Head of caudate nucleus (tissue), 42 donors: ENCODE measurements around the gene NPHP4.

Experiments used
- DNase-seq, 42 donors: peaks; one replicate each; pipeline versions ENCODE4 v3.0.0 to v3.0.0-alpha.2; 2020 to 2021; ENCODE audit warnings: mixed read lengths in 7 of 42
- intact Hi-C: fragments of 100-400 bp; cut with DNase I; formaldehyde crosslinking; loops from one replicate; pipeline ENCODE4 v1.15.0; 2022

NPHP4 gene

GRCh38 chr1:5913078-5913845, 79.0 kb downstream of the NPHP4 start:
- intact Hi-C loops: no loop called here
- peak in 4 of 42 donors; percentile 8 to 42 (median 24) for DNase-seq

GRCh38 chr1:5911871-5912271, 80.4 kb downstream of the NPHP4 start:
- intact Hi-C loops: no loop called here

GRCh38 chr1:5911157-5911556, 81.1 kb downstream of the NPHP4 start:
- intact Hi-C loops: no loop called here
- peak in 3 of 42 donors; percentile 14 to 24 (median 21) for DNase-seq

More at GRCh38 chr1:5911871-5912271, 80.4 kb downstream of the NPHP4 start:
- DNase-seq: peak in 5 of 42 donors; percentile 7 to 31 (median 12)

GRCh38 chr1:5910666-5911065, 81.6 kb downstream of the NPHP4 start:
- intact Hi-C loops: no loop called here
- peak in 4 of 42 donors; percentile 3 to 34 (median 18) for DNase-seq

- intact Hi-C loops: no loop called here
- peak in 4 of 42 donors; percentile 1 to 14 (median 4) for DNase-seq
Observed at GRCh38 chr1:5910276-5910620, 82.0 kb downstream of the NPHP4 start.

GRCh38 chr1:5909576-5910275, 82.5 kb downstream of the NPHP4 start:
- peak in 5 of 42 donors; percentile 3 to 23 (median 11) for DNase-seq
- intact Hi-C loops: no loop called here

GRCh38 chr1:5908461-5909375, 83.5 kb downstream of the NPHP4 start:
- peak in 6 of 42 donors; percentile 5 to 34 (median 16) for DNase-seq
- intact Hi-C loops: no loop called here

GRCh38 chr1:5907966-5908365, 84.3 kb downstream of the NPHP4 start:
- peak in 4 of 42 donors; percentile 2 to 35 (median 10) for DNase-seq

GRCh38 chr1:5907386-5907785, 84.8 kb downstream of the NPHP4 start:
- intact Hi-C loops: no loop called here
- DNase-seq: peak in 5 of 42 donors; percentile 1 to 17 (median 4)

More at GRCh38 chr1:5907966-5908365, 84.3 kb downstream of the NPHP4 start:
- intact Hi-C loops: no loop called here

- intact Hi-C loops: no loop called here
- DNase-seq: peak in 6 of 42 donors; percentile 3 to 22 (median 10)
Observed at GRCh38 chr1:5906966-5907365, 85.3 kb downstream of the NPHP4 start.

GRCh38 chr1:5906116-5906515, 86.1 kb downstream of the NPHP4 start:
- intact Hi-C loops: no loop called here
- peak in 8 of 42 donors; percentile 3 to 40 (median 6) for DNase-seq

GRCh38 chr1:5905436-5905835, 86.8 kb downstream of the NPHP4 start:
- intact Hi-C loops: no loop called here
- peak in 6 of 42 donors; percentile 3 to 15 (median 4) for DNase-seq

GRCh38 chr1:5904551-5904950, 87.7 kb downstream of the NPHP4 start:
- DNase-seq: peak in 5 of 42 donors; percentile 5 to 22 (median 8)
- intact Hi-C loops: no loop called here

GRCh38 chr1:5903680-5904079, 88.5 kb downstream of the NPHP4 start:
- intact Hi-C loops: no loop called here
- peak in 1 of 42 donors; percentile 27 for DNase-seq

GRCh38 chr1:5903031-5903430, 89.2 kb downstream of the NPHP4 start:
- DNase-seq: no peak
- intact Hi-C loops: no loop called here

- peak in 1 of 42 donors; percentile 0 for DNase-seq
- intact Hi-C loops: no loop called here
Observed at GRCh38 chr1:5901841-5902240, 90.4 kb downstream of the NPHP4 start.

GRCh38 chr1:5901150-5901549, 91.1 kb downstream of the NPHP4 start:
- intact Hi-C loops: no loop called here
- DNase-seq: no peak

GRCh38 chr1:5898266-5898665, 94.0 kb downstream of the NPHP4 start:
- DNase-seq: no peak
- intact Hi-C loops: no loop called here
